PC-9 (cell line): ENCODE measurements around the gene AAMDC.
"Not testable (repeated sequence)": the region's sequence is repeated elsewhere in the genome, so short reads cannot be mapped to it uniquely, and the experiment has no call there.

ENCODE experiments used
- CTCF ChIP-seq: fragments of 200-600 bp; sonication (generic); conservative IDR thresholded peaks from 2 replicates; pipeline ENCODE4 v1.6.1; 2017; ENCODE audit warnings: mixed run types, antibody characterized with exemption, mild to moderate bottlenecking, moderate library complexity
- EZH2 ChIP-seq: fragments of 200-600 bp; sonication (generic); IDR thresholded peaks from 2 replicates; pipeline ENCODE4 v1.8.0; 2017; ENCODE audit warnings: antibody characterized with exemption, low read depth

- TF ChIP-seq CTCF, EZH2: not testable (repeated sequence)
Observed at GRCh38 chr11:77891256-77891655, 70.3 kb downstream of the AAMDC start.
